ENCODE results near the gene CCDC9B.

DNA sequence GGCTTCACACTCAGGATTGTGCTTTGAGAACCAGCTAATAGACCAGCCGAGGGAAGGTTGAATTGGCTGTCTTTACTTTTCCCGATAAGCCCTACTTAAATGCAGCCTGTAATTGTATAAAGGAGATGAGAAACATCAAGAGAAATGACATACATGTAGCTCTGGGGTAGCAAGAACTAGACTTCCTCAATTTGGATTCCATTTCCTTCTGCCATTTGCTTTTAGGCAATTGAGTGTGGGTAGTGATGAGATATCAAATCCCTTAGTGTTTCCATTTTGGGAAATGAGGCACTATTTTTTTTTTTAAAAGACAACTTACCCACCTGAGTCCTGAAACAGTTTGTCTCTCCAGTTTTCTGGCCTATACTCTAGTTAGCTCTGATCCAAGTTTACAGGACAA lies 15.0 kb downstream of the CCDC9B start:
- no peak for TF ChIP-seq CTCF (IDR thresholded peaks at IDR 0.05)
- TF ChIP-seq POLR2A (IDR thresholded peaks at IDR 0.05): no peak
- no peak for TF ChIP-seq EP300 (IDR thresholded peaks at IDR 0.05)
